Effector CD8-positive, alpha-beta T cell (primary cell): Measurements from ENCODE around the gene F3.

ENCODE experiments used
- DNase-seq: peaks from one replicate; lab custom pipeline; 2025; lab: John Stamatoyannopoulos, UW

The F3 gene

GRCh38 chr1:94527447-94528031 lies 14.0 kb downstream of the F3 start:
- no peak for DNase-seq

GRCh38 chr1:94526152-94526980 lies 15.2 kb downstream of the F3 start:
- DNase-seq: no peak

- no peak for DNase-seq
Measured at GRCh38 chr1:94524531-94524930, 17.0 kb downstream of the F3 start.

GRCh38 chr1:94522304-94522703 lies 19.3 kb downstream of the F3 start:
- DNase-seq: no peak

DNA sequence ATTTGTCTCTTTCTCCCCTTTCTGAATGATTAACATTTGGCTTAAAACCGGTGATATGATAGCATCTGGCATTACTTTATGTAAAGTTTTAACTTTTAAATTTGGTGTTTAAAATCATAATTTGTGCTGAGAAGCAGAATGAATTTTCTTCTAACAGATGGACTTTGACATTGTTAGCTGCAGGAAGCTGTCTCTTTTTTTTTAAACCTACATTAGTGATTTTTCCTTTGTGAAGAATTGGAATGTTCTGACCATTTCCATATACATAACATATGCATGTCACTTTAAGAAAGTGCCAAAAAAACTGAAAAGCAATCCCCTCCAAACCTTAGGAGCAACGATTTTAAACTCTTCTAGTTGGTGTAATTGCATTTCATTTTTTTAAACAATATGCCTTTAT lies 22.2 kb downstream of the F3 start:
- DNase-seq: no peak

DNA sequence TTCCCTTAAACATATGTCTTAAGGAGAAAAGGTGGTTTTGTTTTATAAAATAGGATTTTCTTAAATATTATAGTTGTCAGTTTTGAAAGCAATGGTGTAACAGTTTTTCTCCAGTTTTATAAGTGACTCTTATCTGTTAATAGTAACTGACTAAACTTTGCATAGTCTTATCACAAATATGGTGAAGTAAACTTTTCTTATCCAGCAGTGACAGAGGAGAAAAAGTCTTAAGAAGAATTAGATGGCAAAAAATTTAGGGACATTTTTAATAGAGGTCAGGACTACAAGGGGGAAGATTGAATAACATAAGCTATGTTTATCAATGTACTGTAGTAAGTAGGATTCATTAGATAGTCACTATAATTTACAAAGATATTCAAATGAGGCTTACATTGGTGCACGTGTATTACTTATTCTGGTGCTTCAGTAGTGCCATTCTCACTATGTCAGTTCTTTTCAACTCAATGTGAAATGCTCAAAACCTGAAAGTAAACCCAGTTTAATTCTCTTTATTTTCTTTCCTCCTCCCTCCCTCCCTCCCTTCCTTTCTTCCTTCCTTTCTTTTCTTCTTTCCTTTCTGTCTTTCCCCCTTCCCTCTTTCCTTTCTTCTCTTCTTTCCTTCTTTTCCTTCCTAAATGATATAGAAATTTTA lies 26.1 kb downstream of the F3 start:
- no peak for DNase-seq

- no peak for DNase-seq
Measured at GRCh38 chr1:94514095-94514727, 27.3 kb downstream of the F3 start.

DNA sequence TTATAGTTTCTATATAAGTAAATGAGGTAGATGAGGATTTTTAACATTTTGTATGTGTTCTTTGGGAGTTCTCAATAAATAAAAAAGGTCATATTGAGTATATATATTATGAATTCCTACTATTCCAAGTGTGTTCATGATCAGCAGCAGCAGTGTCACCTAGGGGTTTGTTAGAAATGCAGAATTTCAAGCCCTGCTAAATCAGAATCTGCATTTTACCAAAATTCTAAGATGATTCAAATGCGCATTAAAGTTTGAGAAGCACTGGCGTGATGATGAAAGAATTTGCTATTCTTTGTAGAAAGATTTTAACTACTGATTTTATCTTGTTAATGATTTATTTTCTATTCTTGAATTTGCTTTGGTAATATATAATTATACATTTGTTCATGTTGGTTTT lies 28.7 kb downstream of the F3 start:
- no peak for DNase-seq

DNA sequence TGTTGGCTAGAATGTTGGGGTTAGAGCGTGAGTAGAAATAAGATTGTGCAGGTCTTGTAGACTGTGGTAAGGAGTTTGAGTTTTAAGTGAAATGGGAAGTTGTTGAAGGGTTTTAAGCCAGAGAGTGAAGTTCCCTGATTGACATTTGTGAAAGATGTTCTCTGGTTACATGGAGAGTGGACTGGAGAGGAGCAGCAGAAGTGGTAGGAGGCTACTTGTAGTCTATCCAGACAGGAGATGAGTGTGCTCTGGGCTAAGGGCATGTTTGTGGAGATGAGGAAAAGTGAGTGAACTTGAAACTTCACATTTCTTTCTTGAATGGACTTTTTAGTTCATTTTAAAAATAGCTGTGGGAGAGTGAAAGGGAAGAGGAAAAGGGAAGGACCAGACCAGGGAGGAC lies 37.0 kb downstream of the F3 start:
- no peak for DNase-seq

GRCh38 chr1:94503153-94503552 lies 38.4 kb downstream of the F3 start:
- DNase-seq: no peak

DNA sequence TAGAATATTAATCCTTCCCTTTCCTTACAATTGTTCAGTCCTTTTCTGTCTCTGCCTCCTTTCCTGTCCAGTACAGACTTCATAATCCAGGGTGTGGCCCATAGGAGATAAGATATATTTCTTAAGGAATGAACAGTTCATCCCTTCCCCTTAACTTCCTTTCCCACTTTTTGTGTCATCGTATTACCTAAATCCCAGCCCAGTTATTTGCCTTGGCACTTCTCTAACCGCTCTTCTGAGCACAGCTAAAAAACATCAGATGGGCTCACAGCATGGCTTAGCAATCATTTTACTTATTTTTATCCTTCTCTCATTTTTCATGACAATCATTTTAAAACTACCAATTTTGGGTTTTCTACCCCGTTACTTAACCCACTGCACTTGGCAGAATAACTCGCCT lies 39.6 kb downstream of the F3 start:
- DNase-seq: no peak

GRCh38 chr1:94501426-94501825 lies 40.1 kb downstream of the F3 start:
- DNase-seq: no peak

GRCh38 chr1:94496076-94496755 lies 45.3 kb downstream of the F3 start:
- no peak for DNase-seq

- no peak for DNase-seq
Measured at GRCh38 chr1:94490556-94490955, 51.0 kb downstream of the F3 start.

- DNase-seq: no peak
Measured at GRCh38 chr1:94486990-94487389, 54.6 kb downstream of the F3 start.

GRCh38 chr1:94481473-94481933 lies 60.1 kb downstream of the F3 start:
- DNase-seq: no peak

DNA sequence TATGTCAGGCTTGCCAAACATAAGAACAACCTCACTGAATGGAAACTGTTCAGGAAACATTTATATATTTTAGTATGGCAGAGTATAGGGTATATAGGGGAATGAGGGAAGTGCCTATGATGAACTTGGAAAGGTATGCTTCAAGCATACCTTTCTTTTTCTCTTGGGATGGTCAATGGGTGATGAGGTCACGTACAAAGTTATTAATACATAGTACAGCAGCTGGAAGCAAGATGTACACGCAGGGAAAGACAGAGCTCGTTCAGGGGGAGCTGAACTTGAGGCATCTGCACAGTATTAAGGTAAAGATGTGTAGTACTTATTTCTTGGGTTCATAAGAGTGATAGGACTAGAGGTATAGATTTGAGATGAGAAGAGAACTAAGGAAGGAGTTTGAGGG lies 61.9 kb downstream of the F3 start:
- no peak for DNase-seq
